DOHH2 (cell line): ENCODE data around the gene CD59.

Source experiments
- EZH2phosphoT487 ChIP-seq: fragments of 200-600 bp; sonication (generic); IDR thresholded peaks from 2 replicates; pipeline ENCODE4 v1.6.1; 2017; ENCODE audit warnings: borderline replicate concordance, mild to moderate bottlenecking, antibody characterized with exemption, low read length, moderate library complexity, mixed read lengths
- TF ChIP-seq, protein P1 (sequence below): fragments of 200-600 bp; sonication (generic); IDR thresholded peaks from one replicate; pipeline ENCODE4 v1.5.1; 2014; ENCODE audit warnings: antibody characterized with exemption, mild to moderate bottlenecking, low read depth, low read length; ENCODE audit not compliant: poor library complexity, severe bottlenecking

DNA sequence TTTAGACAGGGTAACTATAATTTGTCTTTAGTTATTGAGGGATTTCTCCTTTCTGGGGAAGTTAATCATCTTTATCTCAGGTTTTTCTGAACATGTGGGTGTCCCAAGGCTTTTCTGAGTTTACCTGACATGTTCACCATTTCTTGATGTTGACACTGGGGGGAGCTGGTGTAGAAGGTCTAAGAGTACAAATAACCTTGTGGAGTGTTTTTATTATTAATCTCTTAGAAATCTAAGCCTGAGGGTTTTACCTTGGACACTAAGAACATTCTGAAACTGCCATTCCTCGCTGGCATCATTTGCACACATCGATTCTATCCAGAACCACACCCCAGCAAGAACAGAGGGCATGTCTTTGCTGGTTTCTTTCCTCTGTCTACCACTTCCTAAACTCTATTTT, 20.0 kb downstream of the CD59 start:
- TF ChIP-seq, protein P1, sequence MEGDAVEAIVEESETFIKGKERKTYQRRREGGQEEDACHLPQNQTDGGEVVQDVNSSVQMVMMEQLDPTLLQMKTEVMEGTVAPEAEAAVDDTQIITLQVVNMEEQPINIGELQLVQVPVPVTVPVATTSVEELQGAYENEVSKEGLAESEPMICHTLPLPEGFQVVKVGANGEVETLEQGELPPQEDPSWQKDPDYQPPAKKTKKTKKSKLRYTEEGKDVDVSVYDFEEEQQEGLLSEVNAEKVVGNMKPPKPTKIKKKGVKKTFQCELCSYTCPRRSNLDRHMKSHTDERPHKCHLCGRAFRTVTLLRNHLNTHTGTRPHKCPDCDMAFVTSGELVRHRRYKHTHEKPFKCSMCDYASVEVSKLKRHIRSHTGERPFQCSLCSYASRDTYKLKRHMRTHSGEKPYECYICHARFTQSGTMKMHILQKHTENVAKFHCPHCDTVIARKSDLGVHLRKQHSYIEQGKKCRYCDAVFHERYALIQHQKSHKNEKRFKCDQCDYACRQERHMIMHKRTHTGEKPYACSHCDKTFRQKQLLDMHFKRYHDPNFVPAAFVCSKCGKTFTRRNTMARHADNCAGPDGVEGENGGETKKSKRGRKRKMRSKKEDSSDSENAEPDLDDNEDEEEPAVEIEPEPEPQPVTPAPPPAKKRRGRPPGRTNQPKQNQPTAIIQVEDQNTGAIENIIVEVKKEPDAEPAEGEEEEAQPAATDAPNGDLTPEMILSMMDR = peak; percentile 37
- no peak for TF ChIP-seq EZH2phosphoT487
